CD8-positive, alpha-beta memory T cell (primary cell): ENCODE data around the gene BANP. TPM values are rescaled to one million over a fixed set of nuclear protein-coding genes. Genes with fewer than 3 reads are reported as not detected.
"Not testable (repeated sequence)": the region's sequence is repeated elsewhere in the genome, so short reads cannot be mapped to it uniquely, and the experiment has no call there.

Source experiments
- CTCF ChIA-PET: fragments of 350-600 bp; sonication (Branson Sonifier 250); formaldehyde crosslinking; loops from one replicate; lab custom pipeline; 2021; ENCODE audit warnings: antibody characterized with exemption; lab: Charles Lee
- POLR2A ChIA-PET: fragments of 350-600 bp; sonication (Branson Sonifier 250); formaldehyde crosslinking; loops from one replicate; lab custom pipeline; 2021; ENCODE audit warnings: antibody characterized with exemption; lab: Charles Lee
- DNase-seq, 5 donors: peaks; one replicate each; pipeline versions ENCODE4 v3.0.0 to v3.0.0-alpha.2; 2020 to 2022; ENCODE audit warnings: mixed read lengths in 1 of 5
- H3K27ac ChIP-seq: one replicate; pipeline ENCODE4 v1.7.0; 2013; ENCODE audit warnings: low read depth, mild to moderate bottlenecking, low read length, moderate library complexity
- H3K27me3 ChIP-seq: 2 replicates; pipeline ENCODE4 v1.7.0; 2013; ENCODE audit warnings: low read length, mild to moderate bottlenecking; ENCODE audit not compliant: insufficient read depth, poor library complexity, severe bottlenecking
- H3K36me3 ChIP-seq: 2 replicates; pipeline ENCODE4 v1.7.0; 2013; ENCODE audit warnings: mild to moderate bottlenecking, low read length, moderate library complexity; ENCODE audit not compliant: insufficient read depth
- H3K4me1 ChIP-seq: 2 replicates; pipeline ENCODE4 v1.7.0; 2013; ENCODE audit warnings: mild to moderate bottlenecking, low read length, moderate library complexity; ENCODE audit not compliant: insufficient read depth
- H3K4me3 ChIP-seq: 2 replicates; pipeline ENCODE4 v1.7.0; 2013; ENCODE audit warnings: mild to moderate bottlenecking, low read length
- H3K9me3 ChIP-seq: 2 replicates; pipeline ENCODE4 v1.7.0; 2013; ENCODE audit warnings: mild to moderate bottlenecking, low read length
- H3K27ac Mint-ChIP-seq, 8 donors: one replicate each; pipeline ENCODE4 v1.8.0; 2020 to 2021; ENCODE audit warnings: mixed read lengths in 8 of 8, mild to moderate bottlenecking in 6 of 8, inconsistent platforms in 3 of 8, moderate library complexity in 3 of 8
- H3K27me3 Mint-ChIP-seq, 2 donors: one replicate each; pipeline ENCODE4 v1.8.0; 2020 to 2021; ENCODE audit warnings: mixed read lengths in 2 of 2, mild to moderate bottlenecking in 1 of 2, moderate library complexity in 1 of 2
- H3K36me3 Mint-ChIP-seq, 3 donors: one replicate each; pipeline ENCODE4 v1.8.0; 2020 to 2021; ENCODE audit warnings: mixed read lengths in 3 of 3, inconsistent platforms in 1 of 3, mild to moderate bottlenecking in 1 of 3
- H3K4me1 Mint-ChIP-seq, 3 donors: one replicate each; pipeline ENCODE4 v1.8.0; 2020 to 2021; ENCODE audit warnings: mixed read lengths in 3 of 3, inconsistent platforms in 1 of 3, mild to moderate bottlenecking in 1 of 3
- H3K4me3 Mint-ChIP-seq, 7 donors: one replicate each; pipeline ENCODE4 v1.8.0; 2020 to 2021; ENCODE audit warnings: mixed read lengths in 7 of 7, mild to moderate bottlenecking in 6 of 7, moderate library complexity in 4 of 7, inconsistent platforms in 2 of 7
- H3K9me3 Mint-ChIP-seq, 5 donors: one replicate each; pipeline ENCODE4 v1.8.0; 2020 to 2022; ENCODE audit warnings: mixed read lengths in 5 of 5, mild to moderate bottlenecking in 3 of 5, moderate library complexity in 2 of 5, inconsistent platforms in 1 of 5
- polyA plus RNA-seq: library from polyadenylated mRNA; unstranded; fragments of 300-500 nt; fragmentation: Illumina TruSeq; gene quantifications from one replicate; pipeline ENCODE4 v1.2.3, GENCODE V29; 2021
- total RNA-seq, 2 experiments: library from RNA; stranded (reverse); gene quantifications; one replicate each; pipeline ENCODE4 v1.2.3, GENCODE V29; 2021

The BANP gene
- total and polyA plus RNA-seq, 3 experiments from 2014 or later, result 28.5 to 32.5 (median 29.5) TPM

GRCh38 chr16:87988596-87988995, 37.4 kb downstream of the BANP start:
- POLR2A ChIA-PET, H3K4me1 ChIP-seq, H3K27me3 Mint-ChIP-seq, DNase-seq, H3K4me1 Mint-ChIP-seq, H3K27ac ChIP-seq, H3K9me3 ChIP-seq, H3K27ac Mint-ChIP-seq, H3K36me3 ChIP-seq, H3K27me3 ChIP-seq, H3K4me3 Mint-ChIP-seq, H3K4me3 ChIP-seq, H3K9me3 Mint-ChIP-seq, CTCF ChIA-PET: not testable (repeated sequence)
- peaks cover 11 to 77% (median 20%) of the 10 kb centered on the region in 3 donors for H3K36me3 Mint-ChIP-seq

GRCh38 chr16:87990254-87990653, 39.0 kb downstream of the BANP start:
- H3K4me1 ChIP-seq, H3K4me3 Mint-ChIP-seq, H3K4me3 ChIP-seq, POLR2A ChIA-PET, H3K9me3 ChIP-seq, H3K27ac Mint-ChIP-seq, H3K27ac ChIP-seq, H3K27me3 Mint-ChIP-seq, H3K27me3 ChIP-seq, H3K9me3 Mint-ChIP-seq, DNase-seq, CTCF ChIA-PET, H3K36me3 ChIP-seq: not testable (repeated sequence)
- peaks cover 7 to 75% (median 15%) of the 10 kb centered on the region in 3 donors for H3K36me3 Mint-ChIP-seq
- H3K4me1 Mint-ChIP-seq, result peaks cover 0 to 14% (median 6%) of the 10 kb centered on the region in 3 donors

GRCh38 chr16:87992142-87992541, 40.9 kb downstream of the BANP start:
- H3K27me3 Mint-ChIP-seq, H3K9me3 Mint-ChIP-seq, H3K4me3 ChIP-seq, CTCF ChIA-PET, H3K4me1 ChIP-seq, H3K4me3 Mint-ChIP-seq, DNase-seq, H3K9me3 ChIP-seq, H3K36me3 ChIP-seq, H3K27me3 ChIP-seq, H3K27ac Mint-ChIP-seq, POLR2A ChIA-PET, H3K27ac ChIP-seq: not testable (repeated sequence)
- H3K36me3 Mint-ChIP-seq, result peaks cover 0 to 69% (median 8%) of the 10 kb centered on the region in 3 donors
- H3K4me1 Mint-ChIP-seq, result peaks cover 4 to 13% (median 4%) of the 10 kb centered on the region in 3 donors

GRCh38 chr16:87993901-87994300, 42.7 kb downstream of the BANP start:
- H3K9me3 Mint-ChIP-seq, result no peaks in the 10 kb centered on the region
- no peaks in the 10 kb centered on the region for H3K36me3 ChIP-seq
- H3K4me3 Mint-ChIP-seq, result no peak overlapping the region
- POLR2A ChIA-PET, result no interaction called here
- no peak overlapping the region for H3K27ac Mint-ChIP-seq
- H3K9me3 ChIP-seq, result no peaks in the 10 kb centered on the region
- no peak overlapping the region for H3K4me3 ChIP-seq
- DNase-seq, result no peak
- H3K36me3 Mint-ChIP-seq, result peaks cover 0 to 73% (median 12%) of the 10 kb centered on the region in 3 donors
- CTCF ChIA-PET, result no interaction called here
- no peak overlapping the region for H3K27ac ChIP-seq
- no peaks in the 10 kb centered on the region for H3K4me1 ChIP-seq
- H3K27me3 Mint-ChIP-seq, result no peaks in the 10 kb centered on the region
- peaks cover 8 to 17% (median 8%) of the 10 kb centered on the region in 3 donors for H3K4me1 Mint-ChIP-seq
- H3K27me3 ChIP-seq, result no peaks in the 10 kb centered on the region

- Histone ChIP-seq H3K27ac (no peak overlapping the region), H3K9me3 (no peaks in the 10 kb centered on the region), H3K27me3 (no peaks in the 10 kb centered on the region), H3K4me3 (no peak overlapping the region), H3K4me1 (no peaks in the 10 kb centered on the region), H3K36me3 (no peaks in the 10 kb centered on the region)
- H3K4me3 Mint-ChIP-seq, result no peak overlapping the region
- CTCF ChIA-PET, result no interaction called here
- H3K27me3 Mint-ChIP-seq, result no peaks in the 10 kb centered on the region
- no peaks in the 10 kb centered on the region for H3K9me3 Mint-ChIP-seq
- H3K27ac Mint-ChIP-seq, result peak overlapping the region in 1 of 8 donors; percentile 78
- H3K36me3 Mint-ChIP-seq, result peaks cover 0 to 65% (median 9%) of the 10 kb centered on the region in 3 donors
- POLR2A ChIA-PET, result no interaction called here
- H3K4me1 Mint-ChIP-seq, result peaks cover 4 to 15% (median 8%) of the 10 kb centered on the region in 3 donors
- DNase-seq, result no peak
Observed at GRCh38 chr16:87995644-87996043, 44.4 kb downstream of the BANP start.

- Mint-ChIP-seq H3K9me3 (no peaks in the 10 kb centered on the region), H3K36me3 (peaks cover 0 to 61% (median 6%) of the 10 kb centered on the region in 3 donors), H3K4me1 (peaks cover 6 to 18% (median 11%) of the 10 kb centered on the region in 3 donors), H3K27ac (peak overlapping the region in 3 of 8 donors; percentile 11 to 86 (median 54)), H3K4me3 (no peak overlapping the region), H3K27me3 (no peaks in the 10 kb centered on the region)
- Histone ChIP-seq H3K27ac (no peak overlapping the region), H3K27me3 (no peaks in the 10 kb centered on the region), H3K4me1 (no peaks in the 10 kb centered on the region), H3K36me3 (no peaks in the 10 kb centered on the region), H3K4me3 (no peak overlapping the region), H3K9me3 (no peaks in the 10 kb centered on the region)
- ChIA-PET CTCF (no interaction called here), POLR2A (no interaction called here)
- DNase-seq, result no peak
Observed at GRCh38 chr16:87996962-87997880, 46.0 kb downstream of the BANP start.

- CTCF ChIA-PET, DNase-seq, H3K4me3 Mint-ChIP-seq, H3K9me3 Mint-ChIP-seq, H3K9me3 ChIP-seq, H3K4me1 ChIP-seq, H3K36me3 ChIP-seq, H3K27me3 ChIP-seq, POLR2A ChIA-PET, H3K4me3 ChIP-seq, H3K27ac ChIP-seq, H3K27me3 Mint-ChIP-seq: not testable (repeated sequence)
- Mint-ChIP-seq H3K27ac (peak overlapping the region in 1 of 8 donors; percentile 36), H3K36me3 (peaks cover 0 to 59% (median 6%) of the 10 kb centered on the region in 3 donors), H3K4me1 (peaks cover 10 to 24% (median 17%) of the 10 kb centered on the region in 3 donors)
Observed at GRCh38 chr16:87998184-87998793, 47.1 kb downstream of the BANP start.

GRCh38 chr16:87998992-87999391, 47.8 kb downstream of the BANP start:
- H3K36me3 ChIP-seq, H3K27me3 Mint-ChIP-seq, H3K9me3 Mint-ChIP-seq, H3K4me3 ChIP-seq, H3K27me3 ChIP-seq, DNase-seq, H3K4me1 ChIP-seq, H3K4me3 Mint-ChIP-seq, H3K27ac ChIP-seq, POLR2A ChIA-PET, CTCF ChIA-PET, H3K9me3 ChIP-seq: not testable (repeated sequence)
- H3K36me3 Mint-ChIP-seq, result peaks cover under 1 to 59% (median 5%) of the 10 kb centered on the region in 3 donors
- peaks cover 11 to 24% (median 17%) of the 10 kb centered on the region in 3 donors for H3K4me1 Mint-ChIP-seq
- H3K27ac Mint-ChIP-seq, result peak overlapping the region in 1 of 8 donors; percentile 41
